ENCODE results near the gene NSUN4. TPM values are rescaled to one million over a fixed set of nuclear protein-coding genes. Genes with fewer than 3 reads are reported as not detected.

Gene NSUN4
- total RNA-seq, 1 experiment from 2014 or later = 30.7 TPM

DNA sequence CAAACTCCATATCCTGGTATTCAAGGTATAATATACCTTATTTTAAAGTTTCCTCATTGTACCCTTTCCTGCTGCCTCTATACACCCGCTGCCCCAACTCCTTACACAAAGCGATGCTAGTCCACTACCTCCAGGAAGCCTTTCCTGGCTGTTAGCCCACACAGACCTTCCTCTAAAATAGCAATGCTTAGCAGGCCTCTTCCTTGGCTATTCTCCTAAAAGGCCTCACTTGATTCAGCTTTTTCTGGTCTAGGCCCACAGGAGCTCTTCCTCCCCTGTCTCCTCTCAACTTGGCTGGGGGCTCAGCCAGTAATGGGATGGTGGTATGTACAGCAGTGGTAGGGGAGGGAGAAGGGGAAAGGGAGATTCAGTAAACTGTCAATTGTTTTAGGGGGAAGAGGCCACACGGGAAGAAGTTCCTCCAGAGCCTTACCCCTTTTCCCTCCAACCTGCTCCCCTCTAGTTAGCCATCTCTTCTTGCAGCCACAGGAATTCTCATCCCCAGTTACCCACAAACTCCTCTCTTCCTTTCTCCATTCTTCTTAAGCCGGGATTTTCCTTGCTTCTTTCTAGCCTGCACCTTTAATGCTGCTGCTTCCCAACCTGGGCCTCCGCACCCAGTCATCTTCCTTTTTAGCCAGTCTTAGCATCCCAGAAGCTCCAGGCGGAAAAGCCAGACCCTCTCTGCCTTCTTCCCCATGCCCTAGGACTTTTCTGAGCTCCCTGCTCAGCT is 39.8 kb upstream of the NSUN4 start:
- no peak for TF ChIP-seq CTCF (conservative IDR thresholded peaks at IDR 0.05; ENCODE audit: low read depth, low read length)
- no peak for TF ChIP-seq EZH2 (IDR thresholded peaks at IDR 0.05; ENCODE audit: borderline replicate concordance, low read depth, low read length, poor library complexity, severe bottlenecking)
- Histone ChIP-seq H3K4me1 (ENCODE audit: insufficient read depth, low read length, poor library complexity, severe bottlenecking) (peaks cover 16% of the 10 kb centered on the region), H3K36me3 (ENCODE audit: insufficient read depth, low read length, poor library complexity, severe bottlenecking) (peaks cover 29% of the 10 kb centered on the region), H3K27me3 (replicated peaks; ENCODE audit: insufficient read depth, low read depth, low read length, poor library complexity) (no peaks in the 10 kb centered on the region), H3K27ac (ENCODE audit: low read depth, low read length, poor library complexity, severe bottlenecking) (peak overlapping the region; percentile 97), H3K4me3 (ENCODE audit: low read depth, low read length, poor library complexity, severe bottlenecking) (peak overlapping the region; percentile 62), H3K9me3 (ENCODE audit: low read depth, low read length, poor library complexity, severe bottlenecking) (no peaks in the 10 kb centered on the region)
- ChIA-PET CTCF (no interaction called here), POLR2A (ENCODE audit: low non-redundant PET) (interaction anchor here (0.5 kb wide), 1 partner anchor 39 kb away, joined by 5 read pairs; no protein-coding TSS in a partner anchor)
- no TSS peak for BruUV-seq (replicated peaks)
- intact Hi-C loops (cut with micrococcal nuclease; ENCODE audit: unreplicated experiment) = no loop called here
- no peak for DNase-seq (ENCODE audit: low spot score)

- DNase-seq (ENCODE audit: low spot score) = no peak
- Histone ChIP-seq H3K4me3 (ENCODE audit: low read depth, low read length, poor library complexity, severe bottlenecking) (peak overlapping the region; percentile 62), H3K36me3 (ENCODE audit: insufficient read depth, low read length, poor library complexity, severe bottlenecking) (peaks cover 24% of the 10 kb centered on the region), H3K27me3 (replicated peaks; ENCODE audit: insufficient read depth, low read depth, low read length, poor library complexity) (no peaks in the 10 kb centered on the region), H3K27ac (ENCODE audit: low read depth, low read length, poor library complexity, severe bottlenecking) (peak overlapping the region; percentile 97), H3K9me3 (ENCODE audit: low read depth, low read length, poor library complexity, severe bottlenecking) (no peaks in the 10 kb centered on the region), H3K4me1 (ENCODE audit: insufficient read depth, low read length, poor library complexity, severe bottlenecking) (peaks cover 20% of the 10 kb centered on the region)
- ChIA-PET POLR2A (ENCODE audit: low non-redundant PET) (interaction anchor here (0.5 kb wide), 1 partner anchor 39 kb away, joined by 5 read pairs; no protein-coding TSS in a partner anchor), CTCF (no interaction called here)
- TF ChIP-seq CTCF (conservative IDR thresholded peaks at IDR 0.05; ENCODE audit: low read depth, low read length) (no peak), EZH2 (IDR thresholded peaks at IDR 0.05; ENCODE audit: borderline replicate concordance, low read depth, low read length, poor library complexity, severe bottlenecking) (no peak)
- no TSS peak for BruUV-seq (replicated peaks)
- intact Hi-C loops (cut with micrococcal nuclease; ENCODE audit: unreplicated experiment) = no loop called here
Measured at GRCh38 chr1:46301406-46301807, 39.2 kb upstream of the NSUN4 start.

DNA sequence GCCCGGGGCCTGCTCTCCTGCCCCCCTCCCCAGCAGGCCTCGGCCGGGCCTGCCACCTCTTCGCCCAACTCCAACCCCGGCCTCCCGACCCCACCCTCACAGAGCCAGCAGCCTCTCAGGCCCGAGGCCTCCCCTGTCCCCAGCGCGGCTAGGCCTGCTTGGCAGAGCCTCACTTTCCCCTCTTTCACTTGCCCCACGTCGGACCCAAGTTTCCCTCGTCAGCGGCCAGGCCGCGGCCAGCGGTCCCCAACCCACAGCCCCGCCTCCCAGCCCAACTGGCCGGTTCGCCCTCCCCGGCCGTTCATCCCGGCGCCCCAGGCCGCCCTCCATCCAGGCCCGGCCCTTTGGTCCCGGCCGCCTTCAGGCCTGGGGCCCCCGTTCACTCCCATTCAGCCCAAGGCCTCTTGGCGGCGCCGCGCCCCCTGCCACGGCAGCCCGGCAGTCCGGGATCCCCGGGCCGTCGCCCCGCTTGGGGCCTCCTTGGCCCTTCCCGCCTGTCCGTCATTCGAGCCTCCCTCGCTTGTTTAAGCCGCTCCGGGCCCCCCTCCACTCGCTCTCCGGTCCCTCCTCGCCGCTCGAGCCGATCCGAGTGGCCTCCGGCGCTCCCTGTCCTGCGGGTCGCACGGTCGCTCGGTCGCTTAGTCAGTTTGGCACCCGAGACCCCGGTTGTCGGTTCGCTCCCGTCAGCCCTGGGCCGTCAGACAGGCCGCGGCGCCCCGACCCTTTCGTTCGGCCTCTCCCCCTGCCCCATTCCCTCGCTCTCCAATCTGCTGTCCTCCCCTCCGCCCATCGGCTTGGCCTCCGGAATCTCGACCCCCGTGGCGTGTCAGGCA is 38.6 kb upstream of the NSUN4 start:
- H3K27ac ChIP-seq (ENCODE audit: low read depth, low read length, poor library complexity, severe bottlenecking) = peak overlapping the region; percentile 97

More for the DNA sequence above, 38.6 kb upstream of the NSUN4 start:
- DNase-seq (ENCODE audit: low spot score) = peak; percentile 54
- Histone ChIP-seq H3K36me3 (ENCODE audit: insufficient read depth, low read length, poor library complexity, severe bottlenecking) (peaks cover 18% of the 10 kb centered on the region), H3K4me3 (ENCODE audit: low read depth, low read length, poor library complexity, severe bottlenecking) (peak overlapping the region; percentile 62), H3K27me3 (replicated peaks; ENCODE audit: insufficient read depth, low read depth, low read length, poor library complexity) (no peaks in the 10 kb centered on the region), H3K9me3 (ENCODE audit: low read depth, low read length, poor library complexity, severe bottlenecking) (no peaks in the 10 kb centered on the region), H3K4me1 (ENCODE audit: insufficient read depth, low read length, poor library complexity, severe bottlenecking) (peaks cover 25% of the 10 kb centered on the region)
- no peak for TF ChIP-seq EZH2 (IDR thresholded peaks at IDR 0.05; ENCODE audit: borderline replicate concordance, low read depth, low read length, poor library complexity, severe bottlenecking)
- TF ChIP-seq CTCF (conservative IDR thresholded peaks at IDR 0.05; ENCODE audit: low read depth, low read length) = peak; percentile 34
- CTCF ChIA-PET = no interaction called here
- intact Hi-C loops (cut with micrococcal nuclease; ENCODE audit: unreplicated experiment) = loop anchor here (2.0 kb wide), 1 partner anchor 39 kb away; the partner anchor contains the start of gene NSUN4
- POLR2A ChIA-PET (ENCODE audit: low non-redundant PET) = interaction anchor here (0.5 kb wide), 1 partner anchor 38 kb away, joined by 5 read pairs; no protein-coding TSS in a partner anchor
- no TSS peak for BruUV-seq (replicated peaks)

Data from A673 (cell line).